Peyer's patch (tissue), 4 donors: ENCODE results near the gene PRF1. TPM values are rescaled to one million over a fixed set of nuclear protein-coding genes. Genes with fewer than 3 reads are reported as not detected.
"Not testable (repeated sequence)": the region's sequence is repeated elsewhere in the genome, so short reads cannot be mapped to it uniquely, and the experiment has no call there.

Experiments used
- DNase-seq, 3 donors: peaks; one replicate each; pipeline ENCODE4 v3.0.0-alpha.2; 2017 to 2019
- H3K27ac ChIP-seq, 4 donors: fragments of 200-600 bp; sonication (generic); one replicate each; pipeline ENCODE4 v1.5.1; 2016 to 2019
- H3K27me3 ChIP-seq, 2 donors: fragments of 200-600 bp; sonication (generic); one replicate each; pipeline ENCODE4 v1.5.1; 2019
- H3K36me3 ChIP-seq, 3 donors: fragments of 200-600 bp; sonication (generic); one replicate each; pipeline ENCODE4 v1.5.1; 2016 to 2019
- H3K4me1 ChIP-seq, 4 donors: fragments of 200-600 bp; sonication (generic); one replicate each; pipeline ENCODE4 v1.5.1; 2016 to 2019
- H3K4me3 ChIP-seq, 4 donors: fragments of 200-600 bp; sonication (generic); 1 replicate in 3 of 4; 2 replicates in 1 of 4; pipeline ENCODE4 v1.5.1; 2016 to 2019; ENCODE audit warnings: mild to moderate bottlenecking in 1 of 4
- H3K9me3 ChIP-seq, 4 donors: fragments of 200-600 bp; sonication (generic); one replicate each; pipeline ENCODE4 v1.5.1; 2016 to 2019; ENCODE audit warnings: mild to moderate bottlenecking in 1 of 4
- POLR2A ChIP-seq, 2 donors: fragments of 450-650 bp; IDR thresholded peaks; one replicate each; pipeline ENCODE4 v1.5.1; 2017; ENCODE audit warnings: antibody characterized with exemption in 2 of 2, mild to moderate bottlenecking in 2 of 2, moderate library complexity in 2 of 2
- total RNA-seq, 4 donors: library from RNA; depleted of rRNA; stranded (reverse); fragments of >200 nt; gene quantifications; one replicate each; pipeline ENCODE4 v1.1.0, GENCODE V29; 2016
- TF ChIP-seq, protein P1 (sequence below), 6 experiments: fragments of 450-650 bp in 4 of 6; fragments of 200-600 bp in 2 of 6; sonication (generic) in 1 of 6; IDR thresholded peaks; one replicate each; pipeline ENCODE4 v1.5.1; 2017 to 2019; ENCODE audit warnings: antibody characterized with exemption in 6 of 6, mild to moderate bottlenecking in 3 of 6, moderate library complexity in 1 of 6

The PRF1 gene
- total RNA-seq, 4 donors from 2014 or later = 4.6 to 12.4 (median 6.3) TPM

DNA sequence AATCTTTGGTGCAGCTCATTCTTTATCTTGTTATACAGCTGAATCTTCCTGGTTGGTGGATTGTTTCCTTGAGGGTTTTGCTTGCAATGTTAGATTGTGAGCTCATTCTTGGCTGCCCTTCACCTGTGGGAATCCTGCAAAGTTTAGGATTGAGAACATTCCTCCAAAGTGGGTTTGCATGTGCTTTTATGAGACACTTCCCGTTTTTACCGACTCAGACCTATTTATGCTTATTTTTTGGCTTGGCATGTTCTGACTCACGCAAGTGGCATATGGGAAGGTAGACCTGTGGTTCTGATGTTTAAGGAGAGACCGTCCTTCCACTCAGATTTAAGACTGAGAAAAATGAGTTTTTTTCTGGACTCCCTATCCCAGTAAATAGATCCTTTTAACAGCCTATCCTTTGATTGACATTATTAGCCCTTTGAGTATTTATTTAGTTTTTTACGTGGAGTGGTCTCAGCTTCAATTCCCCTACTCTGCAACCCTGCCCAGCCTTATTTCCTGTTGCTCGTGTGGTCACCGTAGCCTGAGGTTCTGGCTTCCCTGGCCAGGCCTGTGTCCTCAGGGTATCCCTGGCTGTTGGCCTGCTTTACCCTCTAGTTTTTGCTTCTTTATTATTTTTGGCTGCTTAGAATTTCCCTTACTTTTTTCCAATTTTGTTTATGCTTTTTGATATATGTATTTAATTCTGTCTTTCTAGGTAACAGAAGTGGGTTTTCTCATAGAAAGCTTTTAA is 13.4 kb upstream of the PRF1 start:
- Histone ChIP-seq H3K4me3 (no peak overlapping the region), H3K36me3 (no peaks in the 10 kb centered on the region), H3K27ac (no peak overlapping the region), H3K4me1 (no peaks in the 10 kb centered on the region), H3K27me3 (no peaks in the 10 kb centered on the region), H3K9me3 (peaks cover 0 to 6% (median 0%) of the 10 kb centered on the region in 4 donors)
- no peak for TF ChIP-seq POLR2A (IDR thresholded peaks at IDR 0.05)
- TF ChIP-seq, protein P1, sequence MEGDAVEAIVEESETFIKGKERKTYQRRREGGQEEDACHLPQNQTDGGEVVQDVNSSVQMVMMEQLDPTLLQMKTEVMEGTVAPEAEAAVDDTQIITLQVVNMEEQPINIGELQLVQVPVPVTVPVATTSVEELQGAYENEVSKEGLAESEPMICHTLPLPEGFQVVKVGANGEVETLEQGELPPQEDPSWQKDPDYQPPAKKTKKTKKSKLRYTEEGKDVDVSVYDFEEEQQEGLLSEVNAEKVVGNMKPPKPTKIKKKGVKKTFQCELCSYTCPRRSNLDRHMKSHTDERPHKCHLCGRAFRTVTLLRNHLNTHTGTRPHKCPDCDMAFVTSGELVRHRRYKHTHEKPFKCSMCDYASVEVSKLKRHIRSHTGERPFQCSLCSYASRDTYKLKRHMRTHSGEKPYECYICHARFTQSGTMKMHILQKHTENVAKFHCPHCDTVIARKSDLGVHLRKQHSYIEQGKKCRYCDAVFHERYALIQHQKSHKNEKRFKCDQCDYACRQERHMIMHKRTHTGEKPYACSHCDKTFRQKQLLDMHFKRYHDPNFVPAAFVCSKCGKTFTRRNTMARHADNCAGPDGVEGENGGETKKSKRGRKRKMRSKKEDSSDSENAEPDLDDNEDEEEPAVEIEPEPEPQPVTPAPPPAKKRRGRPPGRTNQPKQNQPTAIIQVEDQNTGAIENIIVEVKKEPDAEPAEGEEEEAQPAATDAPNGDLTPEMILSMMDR (IDR thresholded peaks at IDR 0.05) = no peak
- DNase-seq = peak in 1 of 3 donors; percentile 41

DNA sequence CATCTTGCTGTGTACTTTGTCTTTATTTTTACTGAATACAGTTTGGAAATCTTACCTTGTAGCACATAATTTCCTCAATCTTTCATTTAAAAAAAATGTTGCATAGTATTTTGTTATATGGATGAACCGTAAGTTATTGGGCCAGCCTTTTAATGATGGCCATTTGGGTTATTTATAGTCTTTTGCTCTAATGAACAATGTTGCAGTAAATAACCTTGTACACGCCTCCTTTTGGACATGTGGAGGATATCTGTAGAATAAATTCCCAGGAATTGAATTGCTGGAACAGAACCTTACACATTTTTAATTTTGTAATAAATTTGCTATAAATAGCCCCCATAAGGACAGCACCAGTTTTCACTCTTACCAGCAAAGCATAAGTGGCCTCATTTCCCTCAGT is 12.7 kb upstream of the PRF1 start:
- no peaks in the 10 kb centered on the region for H3K4me1 ChIP-seq

DNA sequence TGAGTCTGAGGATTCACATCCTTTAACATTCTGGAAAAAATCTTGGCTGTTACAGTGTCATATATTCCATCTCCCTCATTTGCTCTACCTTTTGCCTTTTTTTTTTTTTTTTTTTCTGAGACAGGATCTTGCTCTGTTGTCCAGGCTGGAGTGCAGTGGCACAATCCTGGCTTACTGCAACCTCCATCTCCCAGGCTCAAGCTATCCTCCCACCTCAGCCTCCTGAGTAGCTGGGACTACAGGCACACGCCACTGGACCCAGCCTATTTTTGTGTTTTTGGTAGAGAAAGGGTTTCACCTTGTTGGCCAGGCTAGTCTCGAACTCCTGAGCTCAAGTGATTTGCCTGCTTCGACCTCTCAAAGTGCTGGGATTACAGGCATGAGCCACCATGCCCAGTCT is 11.8 kb upstream of the PRF1 start:
- H3K27ac ChIP-seq, H3K4me1 ChIP-seq, H3K36me3 ChIP-seq, H3K27me3 ChIP-seq, H3K4me3 ChIP-seq, H3K9me3 ChIP-seq, DNase-seq: not testable (repeated sequence)

More for the DNA sequence above, 12.7 kb upstream of the PRF1 start:
- DNase-seq = no peak
- TF ChIP-seq, protein P1 (IDR thresholded peaks at IDR 0.05) = no peak
- no peak for TF ChIP-seq POLR2A (IDR thresholded peaks at IDR 0.05)
- Histone ChIP-seq H3K36me3 (no peaks in the 10 kb centered on the region), H3K27ac (no peak overlapping the region), H3K27me3 (no peaks in the 10 kb centered on the region), H3K4me3 (no peak overlapping the region), H3K9me3 (peaks cover 0 to 1% (median 0%) of the 10 kb centered on the region in 4 donors)

DNA sequence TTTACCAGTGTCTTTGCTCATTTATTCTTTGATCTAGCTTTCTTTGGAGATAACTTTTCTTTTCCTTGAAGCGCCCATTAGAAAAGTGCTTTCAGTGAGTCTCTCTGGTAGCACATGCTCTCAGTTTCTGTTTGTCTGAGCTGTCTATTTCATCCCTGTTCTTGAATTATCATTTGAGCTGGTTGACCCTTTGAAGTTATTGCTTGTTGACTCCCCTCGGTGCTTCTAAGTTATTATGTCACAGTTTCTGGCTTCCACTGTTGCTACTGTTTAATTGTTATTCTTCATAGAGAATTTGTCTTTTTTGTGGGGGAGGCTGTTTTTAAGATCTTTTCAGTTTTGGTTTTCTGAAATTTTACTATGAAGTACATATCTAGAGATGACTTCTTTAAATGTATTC is 11.4 kb upstream of the PRF1 start:
- H3K27me3 ChIP-seq = no peaks in the 10 kb centered on the region
- no peaks in the 10 kb centered on the region for H3K4me1 ChIP-seq
- H3K27ac ChIP-seq = no peak overlapping the region
- H3K4me3 ChIP-seq = no peak overlapping the region
- H3K36me3 ChIP-seq = no peaks in the 10 kb centered on the region
- no peak for DNase-seq
- H3K9me3 ChIP-seq = no peaks in the 10 kb centered on the region
- TF ChIP-seq POLR2A (IDR thresholded peaks at IDR 0.05) = no peak
- TF ChIP-seq, protein P1 (IDR thresholded peaks at IDR 0.05) = no peak

DNA sequence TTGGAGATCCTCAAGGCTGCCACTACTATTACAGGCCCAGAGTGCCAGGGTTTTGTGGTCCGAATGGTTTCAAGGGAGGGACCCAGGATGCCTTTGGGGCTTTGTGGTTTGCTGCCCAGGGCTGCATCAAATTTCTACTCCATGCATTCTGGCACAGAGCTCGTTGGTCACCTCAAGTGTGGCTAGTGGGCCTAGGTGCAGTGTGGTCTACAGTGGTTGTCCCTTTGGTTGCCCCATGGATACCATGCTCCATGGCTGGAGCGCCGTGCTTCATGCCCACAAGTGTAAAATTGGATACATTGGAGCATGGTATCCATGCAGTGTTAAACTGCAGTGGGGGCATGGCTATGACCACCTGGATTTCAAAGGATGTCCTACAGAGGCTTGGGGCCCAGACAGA is 5.4 kb upstream of the PRF1 start:
- Histone ChIP-seq H3K4me3 (no peak overlapping the region), H3K4me1 (no peaks in the 10 kb centered on the region)

DNA sequence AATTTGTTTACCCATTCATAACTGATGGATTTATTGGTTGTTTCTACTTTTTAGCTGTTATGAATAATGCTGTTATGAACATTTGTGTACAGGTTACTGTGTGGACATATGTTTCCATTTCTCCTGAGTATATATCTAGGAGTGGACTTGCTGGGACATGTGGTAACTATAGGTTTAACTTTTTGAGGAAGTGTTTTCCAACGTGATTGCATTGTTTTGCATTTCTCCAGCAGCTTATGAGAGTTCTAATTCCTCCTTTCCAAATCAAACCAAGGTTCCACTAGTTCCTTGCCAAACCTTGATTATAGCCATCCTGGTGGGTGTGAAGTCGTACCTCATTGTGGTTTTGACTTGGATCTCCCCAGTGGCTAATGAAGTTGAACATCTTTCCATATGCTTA is 2.6 kb upstream of the PRF1 start:
- no peak for TF ChIP-seq POLR2A (IDR thresholded peaks at IDR 0.05)
- TF ChIP-seq, protein P1 (IDR thresholded peaks at IDR 0.05) = no peak
- Histone ChIP-seq H3K27me3 (no peaks in the 10 kb centered on the region), H3K9me3 (no peaks in the 10 kb centered on the region), H3K27ac (no peak overlapping the region), H3K4me1 (no peaks in the 10 kb centered on the region), H3K4me3 (no peak overlapping the region), H3K36me3 (no peaks in the 10 kb centered on the region)
- DNase-seq = no peak

More for the DNA sequence above, 5.4 kb upstream of the PRF1 start:
- no peaks in the 10 kb centered on the region for H3K36me3 ChIP-seq
- DNase-seq = no peak
- no peak overlapping the region for H3K27ac ChIP-seq
- H3K27me3 ChIP-seq = no peaks in the 10 kb centered on the region
- no peak for TF ChIP-seq POLR2A (IDR thresholded peaks at IDR 0.05)
- TF ChIP-seq, protein P1 (IDR thresholded peaks at IDR 0.05) = no peak
- no peaks in the 10 kb centered on the region for H3K9me3 ChIP-seq
